HEK293 (cell line): ENCODE measurements around the gene RIMKLB.
A peak's percentile ranks its signal among the peaks of the same experiment; 100 is the strongest.

Experiments
- CTCF ChIA-PET: fragments of 350-600 bp; formaldehyde crosslinking; extraction: SDS; loops from one replicate; lab custom pipeline; 2021; ENCODE audit warnings: antibody characterized with exemption; lab: Yijun Ruan, JAX
- POLR2A ChIA-PET: fragments of 300-600 bp; formaldehyde crosslinking; extraction: SDS; loops from one replicate; lab custom pipeline; 2020; ENCODE audit warnings: antibody characterized with exemption, inconsistent platforms; lab: Yijun Ruan, JAX
- H3K27ac ChIP-seq: fragments of 200-500 bp; sonication (Bioruptor generic); 2 replicates; pipeline ENCODE4 v1.5.1; 2014; ENCODE audit warnings: low read depth, low read length, control low read depth, inconsistent platforms; ENCODE audit errors: extremely low read depth
- H3K36me3 ChIP-seq, 2 experiments: fragments of 200-500 bp in 1 of 2; sonication (Bioruptor generic) in 1 of 2; 1 replicate in 1 of 2; 2 replicates in 1 of 2; pipeline ENCODE4 v1.5.1; 2014 to 2017; ENCODE audit warnings: inconsistent platforms in 2 of 2, low read length in 2 of 2; ENCODE audit not compliant: control insufficient read depth in 2 of 2, insufficient read depth in 1 of 2
- H3K4me1 ChIP-seq: fragments of 200-500 bp; sonication (Bioruptor generic); 2 replicates; pipeline ENCODE4 v1.5.1; 2014; ENCODE audit warnings: mild to moderate bottlenecking, low read length, inconsistent platforms; ENCODE audit not compliant: control insufficient read depth, insufficient read depth
- H3K4me3 ChIP-seq: 2 replicates; pipeline ENCODE4 v1.5.1; 2011; ENCODE audit warnings: low read depth, mild to moderate bottlenecking, control low read depth, low read length, moderate library complexity
- H3K9me3 ChIP-seq: fragments of 200-500 bp; sonication (Bioruptor generic); 2 replicates; pipeline ENCODE4 v1.5.1; 2014; ENCODE audit warnings: low read depth, low read length, inconsistent platforms; ENCODE audit not compliant: control insufficient read depth, insufficient read depth
- CTCF ChIP-seq: fragments of 450-650 bp; formaldehyde crosslinking; IDR thresholded peaks from 2 replicates; pipeline ENCODE4 v1.5.1; 2016; ENCODE audit warnings: missing biosample characterization, missing genetic modification characterization
- GFI1B ChIP-seq: fragments of 450-650 bp; formaldehyde crosslinking; IDR thresholded peaks from 2 replicates; pipeline ENCODE4 v1.5.1; 2016; ENCODE audit warnings: missing biosample characterization, missing genetic modification characterization
- KLF10 ChIP-seq: fragments of 450-650 bp; IDR thresholded peaks from 2 replicates; pipeline ENCODE4 v1.5.1; 2018; ENCODE audit warnings: missing biosample characterization, mild to moderate bottlenecking, missing genetic modification characterization
- KLF17 ChIP-seq: fragments of 450-650 bp; formaldehyde crosslinking; IDR thresholded peaks from 2 replicates; pipeline ENCODE4 v1.5.1; 2016; ENCODE audit warnings: missing biosample characterization, missing genetic modification characterization
- KLF9 ChIP-seq: fragments of 450-650 bp; formaldehyde crosslinking; IDR thresholded peaks from 2 replicates; pipeline ENCODE4 v1.5.1; 2016; ENCODE audit warnings: missing biosample characterization, missing genetic modification characterization, low read depth
- PATZ1 ChIP-seq: fragments of 450-650 bp; formaldehyde crosslinking; IDR thresholded peaks from 2 replicates; pipeline ENCODE4 v1.5.1; 2016; ENCODE audit warnings: missing biosample characterization, missing genetic modification characterization
- SALL2 ChIP-seq: fragments of 450-650 bp; formaldehyde crosslinking; IDR thresholded peaks from 2 replicates; pipeline ENCODE4 v1.5.0; 2017; ENCODE audit warnings: missing biosample characterization, mild to moderate bottlenecking, missing genetic modification characterization, borderline replicate concordance
- TSHZ1 ChIP-seq: fragments of 450-650 bp; formaldehyde crosslinking; IDR thresholded peaks from 2 replicates; pipeline ENCODE4 v1.5.1; 2016; ENCODE audit warnings: missing biosample characterization, missing genetic modification characterization, borderline replicate concordance
- YY1 ChIP-seq: fragments of 450-650 bp; formaldehyde crosslinking; IDR thresholded peaks from 2 replicates; pipeline ENCODE4 v1.5.1; 2018; ENCODE audit warnings: missing biosample characterization, missing genetic modification characterization
- ZBTB21 ChIP-seq: fragments of 450-650 bp; formaldehyde crosslinking; IDR thresholded peaks from 2 replicates; pipeline ENCODE4 v1.5.1; 2017; ENCODE audit warnings: missing biosample characterization, missing genetic modification characterization
- ZNF157 ChIP-seq: fragments of 450-650 bp; formaldehyde crosslinking; IDR thresholded peaks from 2 replicates; pipeline ENCODE4 v1.5.1; 2016; ENCODE audit warnings: missing biosample characterization, missing genetic modification characterization
- ZNF2 ChIP-seq: fragments of 450-650 bp; formaldehyde crosslinking; IDR thresholded peaks from 2 replicates; pipeline ENCODE4 v1.5.1; 2016; ENCODE audit warnings: missing biosample characterization, missing genetic modification characterization
- ZNF341 ChIP-seq: fragments of 450-650 bp; formaldehyde crosslinking; IDR thresholded peaks from 2 replicates; pipeline ENCODE4; 2016; ENCODE audit warnings: low read depth, missing biosample characterization, missing genetic modification characterization
- ZNF398 ChIP-seq: fragments of 450-650 bp; formaldehyde crosslinking; IDR thresholded peaks from 2 replicates; pipeline ENCODE4 v1.5.1; 2017; ENCODE audit warnings: missing biosample characterization, missing genetic modification characterization
- ZNF501 ChIP-seq: fragments of 450-650 bp; formaldehyde crosslinking; IDR thresholded peaks from 2 replicates; pipeline ENCODE4 v1.5.1; 2016; ENCODE audit warnings: missing biosample characterization, missing genetic modification characterization
- ZNF561 ChIP-seq: fragments of 450-650 bp; IDR thresholded peaks from 2 replicates; pipeline ENCODE4 v1.5.1; 2018; ENCODE audit warnings: missing biosample characterization, missing genetic modification characterization, borderline replicate concordance
- ZNF692 ChIP-seq: fragments of 450-650 bp; formaldehyde crosslinking; IDR thresholded peaks from 2 replicates; pipeline ENCODE4 v1.5.1; 2016; ENCODE audit warnings: missing biosample characterization, missing genetic modification characterization
- ZNF704 ChIP-seq: fragments of 450-650 bp; formaldehyde crosslinking; IDR thresholded peaks from 2 replicates; pipeline ENCODE4 v1.5.1; 2016; ENCODE audit warnings: missing biosample characterization, missing genetic modification characterization
- ZNF777 ChIP-seq: fragments of 450-650 bp; formaldehyde crosslinking; IDR thresholded peaks from 2 replicates; pipeline ENCODE4 v1.5.1; 2017; ENCODE audit warnings: missing biosample characterization, missing genetic modification characterization, borderline replicate concordance
- ZSCAN30 ChIP-seq: fragments of 450-650 bp; IDR thresholded peaks from 2 replicates; pipeline ENCODE4 v1.5.1; 2018; ENCODE audit warnings: missing biosample characterization, mild to moderate bottlenecking, missing genetic modification characterization, moderate library complexity
- ZSCAN4 ChIP-seq: fragments of 450-650 bp; formaldehyde crosslinking; IDR thresholded peaks from 2 replicates; pipeline ENCODE4 v1.5.1; 2017; ENCODE audit warnings: missing biosample characterization, missing genetic modification characterization

RIMKLB gene

GRCh38 chr12:8698132-8698851, 501 bp downstream of the RIMKLB start:
- H3K36me3 ChIP-seq = peaks cover 0 to 4% of the 10 kb centered on the region in 2 experiments; a peak in 1 of 3 replicates
- H3K9me3 ChIP-seq = no peaks in the 10 kb centered on the region
- ChIA-PET POLR2A (interaction anchor here (0.9 to 2.4 kb wide), 4 partner anchors 10 to 41 kb away, joined by 3 to 19 read pairs (median 4); no protein-coding TSS in a partner anchor), CTCF (interaction anchor here (0.6 kb wide), 1 partner anchor 126 kb away, joined by 5 read pairs; no protein-coding TSS in a partner anchor)
- H3K27ac ChIP-seq = peak overlapping the region; percentile 94
- H3K4me3 ChIP-seq = peak overlapping the region; percentile 94
- peaks cover 16% of the 10 kb centered on the region for H3K4me1 ChIP-seq
- 0 out of 2 replicates have a peak, but pooled peaks have one; percentile 15 for TF ChIP-seq ZNF2 (tag by site-specific recombination)
- no peak; the same call in 1 of the 2 replicates for TF ChIP-seq ZNF692 (tag by site-specific recombination)
- TF ChIP-seq TSHZ1 (tag by site-specific recombination) = peak; percentile 9; the same call in 1 of the 2 replicates
- peak; percentile 56; the same call in 1 of the 2 replicates for TF ChIP-seq ZSCAN30 (tag by site-specific recombination)
- no peak for TF ChIP-seq ZSCAN4 (tag by site-specific recombination)
- peak; percentile 71; the same call in 1 of the 2 replicates for TF ChIP-seq ZNF501
- TF ChIP-seq ZNF157 (tag by site-specific recombination) = no peak
- no peak for TF ChIP-seq ZBTB21 (tag by site-specific recombination)
- peak; percentile 66 for TF ChIP-seq KLF10 (tag by site-specific recombination)
- TF ChIP-seq ZNF777 (tag by site-specific recombination) = peak; percentile 83; the same call in 1 of the 2 replicates
- TF ChIP-seq KLF17 (tag by site-specific recombination) = peak; percentile 11; the same call in 1 of the 2 replicates
- 0 out of 2 replicates have a peak, but pooled peaks have one; percentile 50 for TF ChIP-seq ZNF704
- TF ChIP-seq SALL2 = no peak
- peak; percentile 89 for TF ChIP-seq ZNF398 (tag by site-specific recombination)
- peak; percentile 94 for TF ChIP-seq ZNF341 (tag by site-specific recombination)
- TF ChIP-seq GFI1B (tag by site-specific recombination) = 0 out of 2 replicates have a peak, but pooled peaks have one; percentile 17
- 0 out of 2 replicates have a peak, but pooled peaks have one; percentile 7 for TF ChIP-seq YY1 (tag by site-specific recombination)
- peak; percentile 52 for TF ChIP-seq PATZ1 (tag by site-specific recombination)
- TF ChIP-seq ZNF561 (tag by site-specific recombination) = 0 out of 2 replicates have a peak, but pooled peaks have one; percentile 41
- TF ChIP-seq KLF9 (tag by site-specific recombination) = peak; percentile 81
- TF ChIP-seq CTCF = 0 out of 2 replicates have a peak, but pooled peaks have one; percentile 9
